Smooth muscle cell of the brain vasculature (primary cell): ENCODE measurements around the gene CFL1.
"Not testable (repeated sequence)": the region's sequence is repeated elsewhere in the genome, so short reads cannot be mapped to it uniquely, and the experiment has no call there.

Source experiments
- DNase-seq: peaks from one replicate; pipeline ENCODE4 v3.0.0-alpha.2; 2012; ENCODE audit warnings: low read depth, low spot score

The CFL1 gene

DNA sequence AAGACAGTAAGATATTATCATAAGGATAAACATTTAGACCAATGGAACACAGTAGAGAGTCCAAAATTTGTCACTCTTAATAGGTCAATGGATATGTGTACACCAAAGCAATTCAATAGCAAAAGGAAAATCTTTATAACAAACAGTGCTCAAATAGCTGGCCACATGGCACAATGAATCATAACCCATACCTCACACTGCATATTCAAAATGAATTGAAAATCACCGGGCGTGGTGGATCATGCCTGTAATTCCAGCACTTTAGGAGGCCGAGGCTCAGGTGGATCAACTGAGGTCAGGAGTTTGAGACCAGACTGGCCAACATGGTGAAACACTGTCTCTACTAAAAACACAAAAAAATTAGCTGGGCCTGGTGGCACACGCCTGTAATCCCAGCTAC is 15.8 kb downstream of the CFL1 start:
- DNase-seq: no peak

GRCh38 chr11:65834202-65834601 is 23.8 kb downstream of the CFL1 start:
- DNase-seq: no peak

DNA sequence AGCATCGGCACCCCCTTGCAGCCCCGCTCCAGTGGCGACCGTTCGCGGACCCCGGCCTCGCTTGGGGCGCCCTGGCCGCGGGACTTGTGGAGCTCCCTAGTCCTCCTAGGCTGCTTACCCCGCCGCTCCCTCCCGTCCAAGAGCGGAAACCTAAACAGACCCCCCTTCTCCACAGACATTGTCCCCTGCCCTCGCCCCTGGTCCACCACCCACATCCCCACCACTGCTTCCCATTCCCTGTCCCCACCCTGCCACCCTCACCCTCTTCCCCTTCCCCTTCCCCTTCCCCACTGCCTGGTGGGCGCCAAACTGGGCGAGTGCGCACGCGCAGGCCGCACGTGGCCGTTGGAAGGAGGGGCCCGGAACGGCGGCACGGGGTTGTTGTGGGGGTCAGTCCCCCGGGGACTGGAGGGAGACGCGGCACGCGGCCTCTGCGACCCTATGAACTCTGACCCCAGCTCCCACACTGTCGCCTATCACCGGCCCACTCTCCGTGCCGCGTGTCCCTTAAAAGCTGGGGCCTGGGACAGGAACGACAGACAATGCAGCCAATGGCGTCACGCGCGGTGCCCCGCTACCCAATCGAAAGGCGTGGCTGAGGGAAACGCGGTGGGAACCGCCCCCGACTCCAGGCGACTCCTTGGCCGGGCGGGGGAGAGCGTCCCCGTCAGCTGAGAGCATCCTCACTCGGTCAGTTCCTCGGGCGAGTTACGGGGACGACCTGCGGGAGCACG is 24.5 kb downstream of the CFL1 start, which contains the start of gene SNX32:
Gene SNX32, plus strand, starts transcription at position 667 of the 734 bp plus-strand sequence. CDS start 103 bp downstream, outside the sequence.
- DNase-seq: peak; percentile 81

GRCh38 chr11:65832231-65832630 is 25.7 kb downstream of the CFL1 start:
- not testable (repeated sequence) for DNase-seq

- no peak for DNase-seq
These were observed 28.5 kb downstream of the CFL1 start for GRCh38 chr11:65829459-65829858.

DNA sequence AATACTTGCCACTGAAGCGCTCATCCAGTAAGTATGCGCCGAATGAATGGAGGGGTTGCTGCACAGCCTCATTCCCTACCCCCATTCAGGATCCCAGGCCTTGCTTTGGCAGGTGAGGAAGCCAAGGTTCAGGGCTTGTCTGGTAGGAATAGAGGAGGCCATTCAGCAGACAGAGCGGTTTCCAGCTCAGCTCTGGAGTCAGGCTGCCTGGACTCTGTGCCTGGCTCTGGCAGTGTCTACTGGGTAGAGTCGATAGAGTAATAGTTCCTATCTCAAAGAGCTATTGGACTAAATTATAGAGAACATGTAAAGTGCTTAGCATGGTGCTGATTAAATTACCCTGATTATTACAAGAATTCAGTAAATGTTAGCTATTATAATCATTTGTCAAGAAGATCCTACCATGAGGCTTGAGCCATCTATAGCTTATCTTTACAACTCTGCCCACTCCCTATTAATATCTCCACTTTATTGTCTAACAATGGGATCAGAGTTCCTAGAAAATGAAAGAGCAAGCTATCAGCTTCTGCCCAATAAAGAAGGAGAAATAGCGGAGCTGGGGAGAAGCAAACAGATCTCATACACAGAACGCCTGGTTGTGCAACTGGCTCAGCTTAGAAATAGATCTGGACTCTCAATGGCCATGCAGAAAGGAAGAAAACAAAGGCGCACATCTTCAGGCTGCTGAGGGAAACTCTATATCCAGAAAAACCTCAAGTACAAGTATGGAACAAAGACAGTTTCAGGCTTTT is 30.8 kb downstream of the CFL1 start:
- no peak for DNase-seq

- DNase-seq: no peak
These were observed 35.0 kb downstream of the CFL1 start for GRCh38 chr11:65822776-65823528.

DNA sequence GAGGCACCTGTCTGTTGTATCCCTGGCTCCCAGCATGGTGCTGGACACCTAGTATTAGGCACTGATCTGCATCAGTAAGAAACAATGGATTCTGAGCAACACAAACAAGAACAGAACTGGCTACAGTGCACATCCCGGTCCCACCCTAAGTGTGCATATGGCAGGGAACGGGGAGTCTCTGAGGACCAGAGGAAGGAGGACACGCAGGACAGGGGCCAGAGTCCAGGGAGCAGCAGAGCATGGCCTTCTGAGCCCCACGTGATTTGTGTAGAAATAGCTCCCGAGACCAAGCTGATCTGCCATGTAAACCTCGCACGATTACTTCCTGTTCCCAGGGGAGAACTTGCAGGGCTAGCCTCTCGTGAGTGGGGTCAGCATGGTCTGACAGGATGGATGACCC is 36.9 kb downstream of the CFL1 start:
- no peak for DNase-seq

DNA sequence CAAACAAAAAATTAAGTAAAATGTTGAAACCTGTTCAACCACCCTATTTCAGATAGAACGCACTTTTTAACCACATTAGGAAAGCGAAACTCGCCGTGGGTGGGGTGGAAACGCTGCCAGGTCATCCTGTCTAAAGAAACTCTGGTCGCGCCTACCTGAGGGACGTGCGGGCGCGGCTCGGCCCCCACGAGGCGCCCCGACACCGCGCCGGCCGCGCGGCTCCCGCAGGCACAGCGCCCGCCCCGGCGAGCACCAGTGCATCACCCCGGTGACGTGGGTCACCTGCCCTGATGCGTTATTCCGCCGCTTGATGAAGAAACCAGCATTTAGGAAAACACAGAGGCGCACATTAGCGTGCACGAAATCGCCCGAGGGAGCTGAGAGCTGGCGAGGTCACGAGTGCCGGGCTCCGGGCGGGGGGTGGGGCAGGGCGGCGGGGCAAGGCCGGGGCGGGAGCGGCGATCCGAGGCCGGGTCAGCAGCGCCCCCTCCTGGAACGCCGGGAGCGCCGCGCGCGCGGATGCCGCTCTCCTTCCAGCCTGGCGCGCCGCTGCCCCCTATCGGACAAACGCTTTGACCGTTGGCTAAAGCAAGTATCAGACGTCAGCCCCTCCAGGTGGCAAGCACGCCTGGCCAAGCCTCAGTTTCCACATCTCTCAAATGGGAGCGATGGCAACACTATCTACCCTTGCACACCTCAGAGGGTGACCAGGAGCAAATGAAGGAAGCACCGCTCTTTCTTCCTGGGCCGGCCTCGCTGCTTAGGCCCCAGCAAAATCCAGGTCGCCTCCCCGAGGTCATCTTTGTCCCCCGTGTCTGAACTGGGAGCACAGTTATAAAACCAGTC is 39.9 kb downstream of the CFL1 start:
- DNase-seq: peak; percentile 77

- DNase-seq: no peak
These were observed 40.6 kb downstream of the CFL1 start for GRCh38 chr11:65817312-65817834.

GRCh38 chr11:65816696-65817095 is 41.3 kb downstream of the CFL1 start:
- DNase-seq: no peak

DNA sequence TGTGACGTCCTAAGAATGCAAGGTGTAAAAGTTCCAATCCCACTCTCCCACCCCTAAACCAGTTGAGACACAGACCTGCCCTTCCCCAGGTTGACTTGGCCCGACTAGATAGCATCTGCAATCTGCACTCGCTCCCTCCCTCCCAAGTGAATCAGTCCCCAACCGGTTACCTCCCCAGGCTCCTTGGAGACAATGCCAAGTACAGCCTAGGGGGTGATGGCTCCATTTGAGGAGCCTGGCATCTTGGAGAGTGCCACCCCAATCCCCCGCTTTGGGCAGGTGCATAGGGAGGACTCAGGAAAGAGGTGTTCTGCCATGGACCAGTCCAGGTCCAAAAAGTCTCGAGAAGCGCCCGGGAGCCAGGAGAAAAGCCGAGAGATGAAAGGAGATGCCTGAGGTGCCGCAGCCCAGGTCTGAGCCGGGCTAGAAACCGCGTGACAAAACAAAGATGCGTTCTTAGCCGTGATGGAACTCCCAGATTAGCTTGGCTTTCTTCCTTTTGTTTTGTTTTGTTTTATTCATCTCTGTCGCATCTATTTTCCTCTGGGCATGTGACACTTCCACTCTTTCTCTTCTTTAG is 42.9 kb downstream of the CFL1 start:
- DNase-seq: no peak

DNA sequence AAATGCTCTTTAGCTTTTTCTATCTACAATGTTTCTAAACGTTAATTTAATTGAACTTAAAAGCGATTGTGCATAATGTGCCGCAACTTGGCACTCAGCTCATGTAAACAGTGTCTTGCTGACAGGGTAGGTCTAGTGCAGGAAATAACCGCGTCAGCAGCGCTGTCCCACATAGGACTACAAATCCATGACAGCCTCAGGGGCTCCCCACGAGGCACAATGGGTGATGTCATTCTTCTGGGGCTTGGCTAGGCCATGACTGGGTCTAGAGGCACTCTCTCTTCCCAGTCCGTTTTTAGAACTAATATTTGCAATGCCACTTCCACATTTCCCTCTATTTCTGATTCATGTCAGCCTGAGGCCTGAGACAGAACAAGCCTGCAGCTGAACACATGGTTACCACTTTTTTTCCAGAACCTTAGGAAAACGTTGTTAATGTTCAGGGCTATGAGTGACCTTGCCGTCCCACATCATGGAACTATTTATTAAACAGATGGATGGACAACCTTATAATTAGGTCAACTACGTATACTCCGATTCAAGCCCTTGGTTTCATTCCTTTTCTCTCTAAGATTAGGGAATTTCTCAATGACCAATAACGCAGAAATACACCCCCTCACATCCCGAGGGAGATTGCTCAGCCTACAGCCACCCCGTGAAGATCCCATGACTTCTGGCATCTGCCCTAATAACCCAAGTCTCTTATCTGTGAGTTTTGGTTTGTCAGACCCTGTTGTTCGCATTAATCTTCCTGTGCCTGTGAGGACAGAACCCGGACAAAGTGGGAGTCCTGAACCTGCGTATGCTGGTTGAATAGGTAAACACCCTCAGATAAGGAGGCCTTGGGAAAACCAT is 43.6 kb downstream of the CFL1 start:
- no peak for DNase-seq

DNA sequence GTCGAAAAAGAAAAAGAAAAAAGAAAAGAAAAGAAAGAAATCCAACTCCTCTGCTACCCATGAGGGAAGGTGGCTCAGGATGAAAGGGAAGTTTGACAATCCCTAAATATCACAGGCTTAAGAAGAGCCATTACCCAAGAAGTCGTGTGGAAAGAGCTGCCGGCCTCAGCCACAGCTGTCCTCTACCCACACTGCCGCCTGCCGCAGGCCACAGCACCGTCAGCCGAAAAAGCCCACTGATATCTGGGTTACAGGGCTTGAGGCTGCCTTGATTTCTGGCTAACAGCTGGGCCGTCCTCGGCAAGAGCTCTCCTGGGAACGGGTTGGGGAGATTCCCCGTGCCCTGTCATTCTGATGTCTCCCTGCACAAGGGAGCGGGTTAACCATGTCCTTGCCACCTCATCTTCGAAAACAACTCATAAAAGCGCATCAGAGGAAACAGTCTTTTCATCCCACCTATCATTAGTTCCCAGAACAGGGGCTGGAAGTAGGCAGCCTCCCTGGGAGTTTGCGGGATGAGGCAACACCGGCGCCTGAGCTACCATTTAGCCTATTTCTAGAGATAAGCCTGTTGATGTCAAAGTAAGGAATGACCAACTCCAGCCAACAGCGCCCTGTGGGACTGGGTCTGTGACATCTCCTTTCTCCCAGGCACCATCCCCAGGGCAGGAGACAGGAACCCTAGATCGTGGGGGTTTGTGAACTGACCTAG is 46.1 kb downstream of the CFL1 start:
- DNase-seq: no peak

- no peak for DNase-seq
These were observed 47.7 kb downstream of the CFL1 start for GRCh38 chr11:65810046-65810868.

GRCh38 chr11:65809496-65809895 is 48.5 kb downstream of the CFL1 start:
- DNase-seq: no peak

DNA sequence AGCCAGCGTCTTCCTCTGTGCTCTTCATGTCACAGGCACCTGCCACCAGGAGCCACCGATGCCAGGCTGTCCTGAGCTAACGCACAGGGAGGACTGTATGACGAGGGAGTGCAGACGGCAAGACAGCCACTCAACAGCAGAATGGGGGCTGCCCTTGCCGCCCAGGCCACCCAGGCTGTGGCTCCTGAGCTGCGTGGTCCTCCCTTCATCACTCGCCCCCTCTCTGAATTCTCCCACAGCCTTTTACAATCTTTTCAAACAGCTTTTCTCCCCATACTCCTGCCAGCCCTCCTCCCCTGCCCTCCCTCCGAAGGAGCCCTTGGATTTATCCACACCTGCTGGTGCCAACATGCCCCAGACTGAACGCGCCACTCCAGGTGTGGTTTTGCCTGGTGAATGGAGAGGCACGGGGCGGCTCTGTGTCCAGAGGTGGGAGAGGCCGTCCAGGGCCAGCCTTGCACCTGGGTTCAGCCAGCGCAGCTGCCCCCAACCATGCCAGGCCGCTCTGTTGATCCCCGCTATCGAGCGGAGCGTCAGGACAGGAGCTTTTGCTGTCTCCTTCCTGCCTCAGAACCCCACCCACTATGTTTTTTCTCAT is 49.1 kb downstream of the CFL1 start:
- no peak for DNase-seq

- no peak for DNase-seq
These were observed 51.0 kb downstream of the CFL1 start for GRCh38 chr11:65806979-65807378.
